GM18858 (cell line): Measurements from ENCODE around the gene PNPLA2.

Experiments used
- ATAC-seq: cut with Tn5 transposase; IDR thresholded peaks from one replicate; pipeline ENCODE4 v1.9.1; 2021; ENCODE audit not compliant: unreplicated experiment

The PNPLA2 gene

GRCh38 chr11:869399-870126, 50.8 kb downstream of the PNPLA2 start:
- ATAC-seq: no peak

- no peak for ATAC-seq
These were observed 51.4 kb downstream of the PNPLA2 start for GRCh38 chr11:870127-870413.

- ATAC-seq: no peak
These were observed 51.7 kb downstream of the PNPLA2 start for GRCh38 chr11:870418-870817.

- ATAC-seq: no peak
These were observed 52.8 kb downstream of the PNPLA2 start for GRCh38 chr11:871472-871871.

- ATAC-seq: no peak
These were observed 54.1 kb downstream of the PNPLA2 start for GRCh38 chr11:872799-873198.

GRCh38 chr11:873706-874105, 55.0 kb downstream of the PNPLA2 start:
- ATAC-seq: no peak
